Osteoblast (primary cell): Measurements from ENCODE around the gene VWCE. TPM values are rescaled to one million over a fixed set of nuclear protein-coding genes. Genes with fewer than 3 reads are reported as not detected.

ENCODE experiments used
- DNase-seq: peaks from one replicate; pipeline ENCODE4 v3.0.0; 2011; ENCODE audit warnings: low spot score, mixed read lengths; ENCODE audit not compliant: insufficient read length; ENCODE audit errors: missing footprints
- H2AFZ ChIP-seq: 2 replicates; pipeline ENCODE4 v1.6.0; 2011; ENCODE audit warnings: mild to moderate bottlenecking, low read length
- H3K27ac ChIP-seq: 2 replicates; pipeline ENCODE4 v1.5.1; 2011; ENCODE audit warnings: mild to moderate bottlenecking, low read depth, low read length, moderate library complexity
- H3K27me3 ChIP-seq: 2 replicates; pipeline ENCODE4 v1.6.0; 2012; ENCODE audit warnings: mild to moderate bottlenecking, control low read depth, inconsistent platforms, low read length, moderate library complexity; ENCODE audit not compliant: insufficient read depth
- H3K36me3 ChIP-seq: 2 replicates; pipeline ENCODE4 v1.5.1; 2011; ENCODE audit warnings: mild to moderate bottlenecking, low read length, control low read depth, moderate library complexity; ENCODE audit not compliant: insufficient read depth
- H3K4me1 ChIP-seq: 2 replicates; pipeline ENCODE4 v1.5.1; 2011; ENCODE audit warnings: mild to moderate bottlenecking, low read length, control low read depth, moderate library complexity; ENCODE audit not compliant: insufficient read depth
- H3K4me2 ChIP-seq: 2 replicates; pipeline ENCODE4 v1.6.0; 2011; ENCODE audit warnings: mild to moderate bottlenecking, low read length; ENCODE audit not compliant: insufficient read depth
- H3K4me3 ChIP-seq: fragments of 200-600 bp; sonication (generic); 3 replicates; pipeline ENCODE4 v1.5.1; 2012; ENCODE audit warnings: mild to moderate bottlenecking, low read length, inconsistent platforms; ENCODE audit not compliant: insufficient read depth
- H3K79me2 ChIP-seq: 2 replicates; pipeline ENCODE4 v1.6.0; 2012; ENCODE audit warnings: mild to moderate bottlenecking, low read length, control low read depth, inconsistent platforms; ENCODE audit not compliant: insufficient read depth
- H3K9me3 ChIP-seq: 2 replicates; pipeline ENCODE4 v1.5.1; 2011; ENCODE audit warnings: low read depth, low read length, control low read depth
- H4K20me1 ChIP-seq: 2 replicates; pipeline ENCODE4 v1.6.0; 2012; ENCODE audit warnings: mild to moderate bottlenecking, low read length, control low read depth; ENCODE audit not compliant: insufficient read depth
- total RNA-seq: library from RNA; depleted of rRNA; stranded (reverse); fragments of >200 nt; gene quantifications from 2 replicates; pipeline ENCODE4 v1.2.3, GENCODE V29; 2012
- TF ChIP-seq, protein P1 (sequence below): IDR thresholded peaks from 2 replicates; pipeline ENCODE4 v1.5.1; 2011; ENCODE audit warnings: mild to moderate bottlenecking, low read depth, low read length, moderate library complexity; ENCODE audit errors: extremely low read depth

The VWCE gene
- total RNA-seq, 1 donor: 4.7 TPM

DNA sequence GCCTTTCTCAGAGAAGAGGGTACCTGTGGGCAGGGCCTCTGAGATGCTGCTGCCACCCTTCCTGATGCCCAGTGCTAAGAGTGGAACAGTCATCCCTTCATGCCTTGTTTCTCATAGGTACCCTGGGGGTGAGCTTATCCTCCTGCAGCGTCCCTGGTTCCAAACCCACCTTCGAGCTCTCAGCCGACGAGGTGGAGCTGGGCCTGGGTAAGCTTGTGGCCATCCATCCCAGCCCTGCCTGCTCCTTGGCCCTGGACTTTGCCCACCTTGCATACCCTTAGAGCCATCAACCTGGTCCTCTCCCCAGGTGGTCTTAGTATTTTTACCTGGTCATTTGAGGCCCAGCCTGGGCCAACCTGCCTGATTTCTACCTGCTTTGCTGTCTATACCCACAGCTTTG lies 46.6 kb upstream of the VWCE start:
- Histone ChIP-seq H3K9me3 (no peaks in the 10 kb centered on the region), H3K4me2 (no peak overlapping the region), H4K20me1 (no peaks in the 10 kb centered on the region), H3K27ac (no peak overlapping the region), H3K36me3 (peaks cover 7% of the 10 kb centered on the region), H2AFZ (no peak overlapping the region), H3K4me1 (no peaks in the 10 kb centered on the region), H3K27me3 (no peaks in the 10 kb centered on the region), H3K4me3 (no peak overlapping the region), H3K79me2 (no peaks in the 10 kb centered on the region)
- DNase-seq: peak; percentile 69
- TF ChIP-seq, protein P1, sequence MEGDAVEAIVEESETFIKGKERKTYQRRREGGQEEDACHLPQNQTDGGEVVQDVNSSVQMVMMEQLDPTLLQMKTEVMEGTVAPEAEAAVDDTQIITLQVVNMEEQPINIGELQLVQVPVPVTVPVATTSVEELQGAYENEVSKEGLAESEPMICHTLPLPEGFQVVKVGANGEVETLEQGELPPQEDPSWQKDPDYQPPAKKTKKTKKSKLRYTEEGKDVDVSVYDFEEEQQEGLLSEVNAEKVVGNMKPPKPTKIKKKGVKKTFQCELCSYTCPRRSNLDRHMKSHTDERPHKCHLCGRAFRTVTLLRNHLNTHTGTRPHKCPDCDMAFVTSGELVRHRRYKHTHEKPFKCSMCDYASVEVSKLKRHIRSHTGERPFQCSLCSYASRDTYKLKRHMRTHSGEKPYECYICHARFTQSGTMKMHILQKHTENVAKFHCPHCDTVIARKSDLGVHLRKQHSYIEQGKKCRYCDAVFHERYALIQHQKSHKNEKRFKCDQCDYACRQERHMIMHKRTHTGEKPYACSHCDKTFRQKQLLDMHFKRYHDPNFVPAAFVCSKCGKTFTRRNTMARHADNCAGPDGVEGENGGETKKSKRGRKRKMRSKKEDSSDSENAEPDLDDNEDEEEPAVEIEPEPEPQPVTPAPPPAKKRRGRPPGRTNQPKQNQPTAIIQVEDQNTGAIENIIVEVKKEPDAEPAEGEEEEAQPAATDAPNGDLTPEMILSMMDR: no peak

DNA sequence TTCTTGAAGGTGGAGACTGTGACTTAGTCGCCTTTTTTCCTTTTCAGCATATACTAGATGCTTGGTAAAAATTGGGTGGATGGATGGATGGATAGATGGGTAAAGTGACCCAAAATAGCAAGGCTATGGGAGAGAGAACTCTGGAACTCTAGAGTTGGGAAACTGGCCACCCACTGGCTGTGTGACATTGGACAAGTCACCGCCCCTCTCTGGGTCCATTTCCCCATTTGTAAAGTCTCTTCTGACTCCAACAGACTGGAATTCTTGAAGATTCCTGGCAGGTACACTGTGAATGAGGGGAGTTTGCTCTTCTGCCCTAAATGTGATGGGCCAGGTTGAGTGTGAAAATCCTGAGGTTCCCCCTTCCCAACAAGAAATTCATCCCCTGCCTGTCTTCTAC lies 45.9 kb upstream of the VWCE start:
- no peak overlapping the region for H3K4me2 ChIP-seq
- no peak overlapping the region for H3K27ac ChIP-seq
- no peaks in the 10 kb centered on the region for H4K20me1 ChIP-seq
- no peaks in the 10 kb centered on the region for H3K4me1 ChIP-seq
- DNase-seq: peak; percentile 19
- peaks cover 4% of the 10 kb centered on the region for H3K36me3 ChIP-seq
- no peaks in the 10 kb centered on the region for H3K27me3 ChIP-seq
- H3K4me3 ChIP-seq: no peak overlapping the region
- no peaks in the 10 kb centered on the region for H3K9me3 ChIP-seq
- no peaks in the 10 kb centered on the region for H3K79me2 ChIP-seq
- TF ChIP-seq, protein P1: no peak
- H2AFZ ChIP-seq: no peak overlapping the region

DNA sequence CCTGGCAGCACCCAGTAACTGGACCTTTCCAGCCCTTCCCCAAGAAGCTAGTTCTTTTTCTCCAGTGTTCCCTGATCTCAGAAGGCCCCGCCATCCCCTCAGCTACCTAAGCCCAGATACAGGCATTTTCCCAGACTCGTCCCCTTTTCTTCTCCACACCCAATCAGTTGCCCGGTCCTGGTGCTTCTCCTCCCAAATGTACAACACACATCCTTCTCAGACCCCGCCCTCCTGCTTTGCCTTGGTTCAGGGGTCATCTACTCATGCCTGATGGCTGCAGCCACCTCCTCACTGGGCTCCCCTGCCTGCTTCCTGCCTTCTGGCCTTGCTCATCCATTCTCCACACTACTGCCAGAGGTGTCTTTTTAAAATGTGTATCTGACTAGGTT lies 44.4 kb upstream of the VWCE start:
- Histone ChIP-seq H3K79me2 (no peaks in the 10 kb centered on the region), H4K20me1 (no peaks in the 10 kb centered on the region), H2AFZ (no peak overlapping the region), H3K27ac (no peak overlapping the region), H3K9me3 (no peaks in the 10 kb centered on the region), H3K4me1 (peaks cover 11% of the 10 kb centered on the region), H3K27me3 (no peaks in the 10 kb centered on the region), H3K36me3 (peaks cover 4% of the 10 kb centered on the region), H3K4me3 (no peak overlapping the region), H3K4me2 (no peak overlapping the region)
- DNase-seq: peak; percentile 52
- TF ChIP-seq, protein P1: no peak

DNA sequence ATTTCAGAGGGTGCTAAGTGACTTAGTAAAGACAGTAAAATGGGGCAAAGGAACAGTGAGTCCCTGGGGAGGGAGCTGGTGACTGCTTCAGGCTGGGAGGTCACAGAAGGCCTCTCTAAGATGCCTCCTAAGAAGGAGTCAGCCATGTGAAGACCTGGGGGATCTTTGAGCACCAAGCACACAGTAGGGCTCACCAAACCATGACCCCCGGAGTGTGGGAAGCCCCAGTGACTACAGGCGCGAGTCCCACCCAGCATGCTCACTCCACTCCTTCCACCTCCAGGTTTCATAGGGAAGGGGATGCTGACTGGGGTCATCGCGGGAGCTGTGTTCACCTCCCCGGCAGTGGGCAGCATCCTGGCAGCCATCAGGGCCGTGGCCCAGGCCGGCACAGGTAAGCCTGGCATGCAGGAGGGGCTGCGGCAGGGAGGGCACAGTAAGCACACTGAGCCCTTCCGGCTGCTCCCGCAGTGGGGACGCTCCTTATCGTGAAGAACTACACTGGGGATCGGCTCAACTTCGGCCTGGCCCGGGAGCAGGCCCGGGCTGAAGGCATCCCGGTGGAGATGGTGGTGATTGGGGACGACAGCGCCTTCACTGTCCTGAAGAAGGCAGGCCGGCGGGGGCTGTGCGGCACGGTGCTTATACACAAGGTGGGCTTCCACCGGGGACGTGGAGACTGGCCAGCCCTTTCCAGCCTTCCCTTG lies 43.8 kb upstream of the VWCE start:
- H3K36me3 ChIP-seq: peaks cover 4% of the 10 kb centered on the region
- DNase-seq: peak; percentile 72
- H3K27me3 ChIP-seq: no peaks in the 10 kb centered on the region
- H3K9me3 ChIP-seq: no peaks in the 10 kb centered on the region
- TF ChIP-seq, protein P1: no peak
- no peak overlapping the region for H2AFZ ChIP-seq
- peaks cover 17% of the 10 kb centered on the region for H3K4me1 ChIP-seq
- no peak overlapping the region for H3K4me3 ChIP-seq
- H4K20me1 ChIP-seq: no peaks in the 10 kb centered on the region
- no peak overlapping the region for H3K27ac ChIP-seq
- no peak overlapping the region for H3K4me2 ChIP-seq
- H3K79me2 ChIP-seq: no peaks in the 10 kb centered on the region
